ENCODE results near the gene NF1.

DNA sequence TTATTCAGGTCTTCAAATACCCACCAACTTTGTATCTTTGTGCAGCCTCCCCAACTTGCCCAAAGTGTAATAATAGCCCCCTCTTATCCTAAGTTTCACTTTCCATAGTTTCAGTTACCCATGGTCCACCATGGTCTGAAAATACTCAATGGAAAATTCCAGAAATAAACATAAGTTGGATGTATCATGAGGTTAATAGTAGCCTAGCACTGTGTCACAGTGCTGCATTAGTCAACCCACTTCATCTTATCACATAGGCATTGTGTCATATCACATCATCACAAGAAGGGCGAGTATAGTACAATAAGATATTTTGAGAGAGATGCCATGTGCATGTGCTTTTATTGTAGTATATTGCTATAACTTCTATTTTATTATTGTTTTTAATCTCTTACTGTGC lies 180.3 kb downstream of the NF1 start:
- TF ChIP-seq POLR2AphosphoS5 (IDR thresholded peaks at IDR 0.05) (no peak), POLR2A (IDR thresholded peaks at IDR 0.05) (no peak)

All from prostate gland (tissue), 1 donor.